ENCODE data around the gene SYVN1.

The SYVN1 gene

DNA sequence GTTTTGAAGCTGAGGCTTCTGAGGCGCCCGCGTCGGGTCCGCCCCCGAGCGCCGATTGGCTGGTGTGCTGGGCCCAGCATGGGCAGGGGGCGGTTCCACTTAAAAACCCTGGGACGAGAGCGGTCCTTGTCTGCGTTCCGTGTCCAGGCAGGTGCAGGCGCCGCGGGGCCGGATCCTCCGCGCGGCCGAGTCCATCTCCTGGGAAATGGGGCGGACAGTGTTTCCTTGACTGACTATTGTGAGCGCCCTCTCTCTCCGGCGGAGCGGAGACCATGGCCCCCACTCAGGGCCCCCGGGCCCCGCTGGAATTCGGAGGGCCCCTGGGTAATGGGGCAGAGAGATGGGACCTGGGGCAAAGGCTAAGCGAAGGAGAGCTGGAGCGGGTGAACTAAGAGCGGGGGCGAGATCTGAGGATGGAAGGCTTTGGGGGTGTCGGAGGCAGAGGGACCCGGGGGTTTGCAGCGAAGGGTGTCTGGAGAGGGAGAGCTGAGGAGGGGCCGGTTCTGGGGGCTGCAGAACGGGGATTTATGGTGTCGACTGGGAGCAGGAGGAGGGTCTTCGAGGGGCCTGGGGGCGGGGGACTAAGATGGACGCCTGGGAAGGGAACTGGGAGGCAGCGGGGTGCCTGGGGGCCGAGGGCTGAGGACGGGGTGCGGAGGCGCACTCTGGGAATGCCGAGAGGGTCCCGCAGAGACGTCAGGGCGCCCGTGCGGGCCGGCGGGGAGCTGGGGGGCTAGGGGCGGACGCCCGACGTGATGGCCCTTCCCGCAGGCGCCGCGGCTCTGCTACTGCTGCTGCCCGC lies 22.4 kb downstream of the SYVN1 start, which contains the start of gene TM7SF2:
TM7SF2 (plus strand) TSS at position 129 of the 802 bp plus-strand sequence; CDS start at position 273, 144 bp downstream.
- no peaks in the 10 kb centered on the region for H3K27me3 ChIP-seq (ENCODE audit: low read depth, low read length)
- peak within 1 kb of the TSS; percentile 62 for H3K27ac ChIP-seq (ENCODE audit: low read length)
- H3K4me3 ChIP-seq (ENCODE audit: low read length), result peak within 1 kb of the TSS; percentile 87
- H3K9me3 ChIP-seq (ENCODE audit: insufficient read depth, low read length), result no peaks in the 10 kb centered on the region
- H3K4me1 ChIP-seq (ENCODE audit: low read length), result peaks cover 31% of the 10 kb centered on the region
- peak within 1 kb of the TSS; percentile 66 for H2AFZ ChIP-seq (ENCODE audit: low read depth, low read length)
- H3K36me3 ChIP-seq (replicated peaks; ENCODE audit: low read depth, low read length), result peaks cover 23% of the 10 kb centered on the region
- H3K4me2 ChIP-seq (ENCODE audit: low read length), result peak within 1 kb of the TSS; percentile 90
- peak within 1 kb of the TSS; percentile 85 for H3K9ac ChIP-seq (ENCODE audit: low read length)
- peaks cover 5% of the 10 kb centered on the region for H4K20me1 ChIP-seq (ENCODE audit: insufficient read depth, low read length)
- TF ChIP-seq EZH2phosphoT487 (IDR thresholded peaks at IDR 0.05; ENCODE audit: low read depth), result no peak
- TF ChIP-seq, protein P1, sequence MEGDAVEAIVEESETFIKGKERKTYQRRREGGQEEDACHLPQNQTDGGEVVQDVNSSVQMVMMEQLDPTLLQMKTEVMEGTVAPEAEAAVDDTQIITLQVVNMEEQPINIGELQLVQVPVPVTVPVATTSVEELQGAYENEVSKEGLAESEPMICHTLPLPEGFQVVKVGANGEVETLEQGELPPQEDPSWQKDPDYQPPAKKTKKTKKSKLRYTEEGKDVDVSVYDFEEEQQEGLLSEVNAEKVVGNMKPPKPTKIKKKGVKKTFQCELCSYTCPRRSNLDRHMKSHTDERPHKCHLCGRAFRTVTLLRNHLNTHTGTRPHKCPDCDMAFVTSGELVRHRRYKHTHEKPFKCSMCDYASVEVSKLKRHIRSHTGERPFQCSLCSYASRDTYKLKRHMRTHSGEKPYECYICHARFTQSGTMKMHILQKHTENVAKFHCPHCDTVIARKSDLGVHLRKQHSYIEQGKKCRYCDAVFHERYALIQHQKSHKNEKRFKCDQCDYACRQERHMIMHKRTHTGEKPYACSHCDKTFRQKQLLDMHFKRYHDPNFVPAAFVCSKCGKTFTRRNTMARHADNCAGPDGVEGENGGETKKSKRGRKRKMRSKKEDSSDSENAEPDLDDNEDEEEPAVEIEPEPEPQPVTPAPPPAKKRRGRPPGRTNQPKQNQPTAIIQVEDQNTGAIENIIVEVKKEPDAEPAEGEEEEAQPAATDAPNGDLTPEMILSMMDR (IDR thresholded peaks at IDR 0.05; ENCODE audit: low read depth, low read length), result no peak
- H3K79me2 ChIP-seq (ENCODE audit: low read length), result peaks cover 24% of the 10 kb centered on the region

DNA sequence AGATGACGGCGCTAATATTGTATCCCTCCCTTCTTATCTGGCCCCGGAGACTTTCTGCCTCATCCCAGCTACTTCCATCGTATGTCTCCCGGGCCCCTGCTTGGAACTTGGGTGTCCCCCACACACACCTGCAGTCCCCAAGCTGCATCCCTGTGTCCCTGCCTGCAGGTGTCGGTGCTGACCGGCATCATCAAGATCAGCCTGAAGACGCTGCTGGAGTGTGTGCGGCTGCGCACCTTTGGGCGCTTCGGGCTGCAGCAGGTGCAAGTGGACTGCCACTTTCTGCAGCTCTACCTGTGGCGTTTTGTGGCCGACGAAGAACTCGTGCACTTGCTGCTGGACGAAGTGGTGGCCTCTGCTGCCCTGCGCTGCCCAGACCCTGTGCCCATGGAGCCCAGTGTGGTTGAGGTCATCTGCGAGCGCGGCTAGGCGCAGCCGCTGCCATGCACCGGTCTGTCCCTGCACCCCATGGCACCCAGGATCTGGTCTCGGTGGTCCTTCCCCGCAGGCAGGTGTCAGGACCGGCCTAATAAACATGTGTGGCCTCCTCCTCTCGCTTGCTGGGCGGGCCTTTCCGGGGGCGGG lies 23.1 kb downstream of the SYVN1 start:
- Histone ChIP-seq H3K9ac (ENCODE audit: low read length) (no peak overlapping the region), H3K36me3 (replicated peaks; ENCODE audit: low read depth, low read length) (peaks cover 19% of the 10 kb centered on the region), H3K27ac (ENCODE audit: low read length) (no peak overlapping the region), H3K4me2 (ENCODE audit: low read length) (peak overlapping the region; percentile 65), H2AFZ (ENCODE audit: low read depth, low read length) (no peak overlapping the region), H3K27me3 (ENCODE audit: low read depth, low read length) (no peaks in the 10 kb centered on the region), H4K20me1 (ENCODE audit: insufficient read depth, low read length) (peaks cover 5% of the 10 kb centered on the region), H3K4me3 (ENCODE audit: low read length) (peak overlapping the region; percentile 41), H3K79me2 (ENCODE audit: low read length) (peaks cover 17% of the 10 kb centered on the region), H3K9me3 (ENCODE audit: insufficient read depth, low read length) (no peaks in the 10 kb centered on the region), H3K4me1 (ENCODE audit: low read length) (peaks cover 24% of the 10 kb centered on the region)
- TF ChIP-seq, protein P1 (IDR thresholded peaks at IDR 0.05; ENCODE audit: low read depth, low read length), result no peak
- no peak for TF ChIP-seq EZH2phosphoT487 (IDR thresholded peaks at IDR 0.05; ENCODE audit: low read depth)

DNA sequence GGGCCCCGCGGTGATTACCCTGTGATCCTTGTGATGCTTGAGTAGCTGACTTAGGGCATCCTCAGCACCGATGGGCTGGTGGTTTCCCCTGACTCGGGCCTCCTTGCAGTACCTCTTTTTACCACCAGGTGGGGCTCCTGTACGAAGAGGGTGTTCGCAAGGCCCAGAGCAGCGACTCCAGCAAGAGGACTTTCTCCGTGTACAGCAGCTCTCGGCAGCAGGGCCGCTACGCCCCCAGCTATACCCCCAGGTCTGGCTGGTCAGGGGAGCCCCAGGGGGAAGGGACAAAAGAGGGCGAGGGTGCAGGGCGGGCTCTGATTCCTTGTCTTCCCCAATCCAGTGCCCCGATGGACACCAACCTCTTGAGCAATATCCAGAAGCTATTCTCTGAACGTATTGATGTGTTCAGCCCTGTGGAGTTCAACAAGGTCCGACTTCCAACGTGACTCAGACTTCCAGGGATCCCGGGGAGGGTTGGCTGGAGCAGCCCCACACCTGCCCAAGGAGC lies 23.9 kb downstream of the SYVN1 start:
- Histone ChIP-seq H3K4me2 (ENCODE audit: low read length) (peak overlapping the region; percentile 41), H3K9me3 (ENCODE audit: insufficient read depth, low read length) (no peaks in the 10 kb centered on the region), H3K9ac (ENCODE audit: low read length) (no peak overlapping the region), H3K36me3 (replicated peaks; ENCODE audit: low read depth, low read length) (peaks cover 19% of the 10 kb centered on the region), H3K27me3 (ENCODE audit: low read depth, low read length) (no peaks in the 10 kb centered on the region), H3K79me2 (ENCODE audit: low read length) (peaks cover 11% of the 10 kb centered on the region), H3K4me1 (ENCODE audit: low read length) (peaks cover 21% of the 10 kb centered on the region), H3K4me3 (ENCODE audit: low read length) (no peak overlapping the region; the same call in 1 of the 2 replicates), H4K20me1 (ENCODE audit: insufficient read depth, low read length) (peaks cover 5% of the 10 kb centered on the region), H2AFZ (ENCODE audit: low read depth, low read length) (no peak overlapping the region), H3K27ac (ENCODE audit: low read length) (peak overlapping the region; percentile 20; the same call in 1 of the 2 replicates)
- TF ChIP-seq, protein P1 (IDR thresholded peaks at IDR 0.05; ENCODE audit: low read depth, low read length), result peak; percentile 92
- TF ChIP-seq EZH2phosphoT487 (IDR thresholded peaks at IDR 0.05; ENCODE audit: low read depth), result no peak

Data from OCI-LY3 (cell line).